ENCODE measurements around the gene CAND1.

Gene CAND1

GRCh38 chr12:67352682-67353081 is 83.5 kb downstream of the CAND1 start:
- Histone ChIP-seq H3K36me3 (no peaks in the 10 kb centered on the region), H3K27ac (no peak overlapping the region), H3K4me1 (peaks cover 0 to 24% (median 11%) of the 10 kb centered on the region in 4 donors), H3K4me3 (no peak overlapping the region), H3K9me3 (no peaks in the 10 kb centered on the region), H3K27me3 (no peaks in the 10 kb centered on the region)
- DNase-seq = no peak
- intact Hi-C loops (cut with DNase I; ENCODE audit: low total_unique reads) = loop anchor here (5.0 kb wide), 1 partner anchor 595 kb away; no protein-coding TSS in a partner anchor
- TF ChIP-seq, protein P1, sequence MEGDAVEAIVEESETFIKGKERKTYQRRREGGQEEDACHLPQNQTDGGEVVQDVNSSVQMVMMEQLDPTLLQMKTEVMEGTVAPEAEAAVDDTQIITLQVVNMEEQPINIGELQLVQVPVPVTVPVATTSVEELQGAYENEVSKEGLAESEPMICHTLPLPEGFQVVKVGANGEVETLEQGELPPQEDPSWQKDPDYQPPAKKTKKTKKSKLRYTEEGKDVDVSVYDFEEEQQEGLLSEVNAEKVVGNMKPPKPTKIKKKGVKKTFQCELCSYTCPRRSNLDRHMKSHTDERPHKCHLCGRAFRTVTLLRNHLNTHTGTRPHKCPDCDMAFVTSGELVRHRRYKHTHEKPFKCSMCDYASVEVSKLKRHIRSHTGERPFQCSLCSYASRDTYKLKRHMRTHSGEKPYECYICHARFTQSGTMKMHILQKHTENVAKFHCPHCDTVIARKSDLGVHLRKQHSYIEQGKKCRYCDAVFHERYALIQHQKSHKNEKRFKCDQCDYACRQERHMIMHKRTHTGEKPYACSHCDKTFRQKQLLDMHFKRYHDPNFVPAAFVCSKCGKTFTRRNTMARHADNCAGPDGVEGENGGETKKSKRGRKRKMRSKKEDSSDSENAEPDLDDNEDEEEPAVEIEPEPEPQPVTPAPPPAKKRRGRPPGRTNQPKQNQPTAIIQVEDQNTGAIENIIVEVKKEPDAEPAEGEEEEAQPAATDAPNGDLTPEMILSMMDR (IDR thresholded peaks at IDR 0.05) = no peak

- TF ChIP-seq, protein P1 (IDR thresholded peaks at IDR 0.05) = no peak
- no peak overlapping the region for H3K4me3 ChIP-seq
- H3K27me3 ChIP-seq = no peaks in the 10 kb centered on the region
- no peaks in the 10 kb centered on the region for H3K9me3 ChIP-seq
- intact Hi-C loops (cut with DNase I; ENCODE audit: low total_unique reads) = loop anchor here (2.0 to 5.0 kb wide), 2 partner anchors 86 to 593 kb away; no protein-coding TSS in a partner anchor
- peak overlapping the region; percentile 30 to 37 for H3K27ac ChIP-seq
- DNase-seq = peak in 1 of 2 donors; percentile 21
- H3K4me1 ChIP-seq = peaks cover 0 to 24% (median 11%) of the 10 kb centered on the region in 4 donors
- no peaks in the 10 kb centered on the region for H3K36me3 ChIP-seq
These were observed 85.2 kb downstream of the CAND1 start for GRCh38 chr12:67354322-67354721.

DNA sequence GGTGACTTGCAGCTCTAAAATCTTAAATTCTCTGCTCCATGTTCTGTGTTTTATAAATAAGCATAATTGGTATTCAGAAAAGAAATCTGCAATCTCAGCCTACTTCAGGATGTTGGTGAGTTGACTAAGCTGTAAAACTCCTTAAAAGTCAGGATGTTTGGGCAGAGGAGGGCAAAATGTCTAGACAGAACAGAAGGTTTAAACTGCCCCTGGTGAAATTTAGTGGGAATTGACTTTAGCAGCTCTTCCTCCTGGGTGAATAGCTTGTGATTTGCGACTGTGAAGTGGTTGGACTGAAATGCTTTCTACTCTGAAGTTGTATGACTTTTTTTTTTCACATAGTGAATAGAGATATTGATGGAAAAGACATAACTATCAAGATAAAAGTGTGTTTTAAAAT is 85.8 kb downstream of the CAND1 start:
- intact Hi-C loops (cut with DNase I; ENCODE audit: low total_unique reads) = loop anchor here (2.0 to 5.0 kb wide), 2 partner anchors 86 to 592 kb away; no protein-coding TSS in a partner anchor
- TF ChIP-seq, protein P1 (IDR thresholded peaks at IDR 0.05) = no peak
- Histone ChIP-seq H3K4me1 (peaks cover 0 to 24% (median 11%) of the 10 kb centered on the region in 4 donors), H3K27ac (peak overlapping the region; percentile 30 to 37), H3K27me3 (no peaks in the 10 kb centered on the region), H3K9me3 (no peaks in the 10 kb centered on the region), H3K36me3 (no peaks in the 10 kb centered on the region), H3K4me3 (no peak overlapping the region)
- no peak for DNase-seq

GRCh38 chr12:67355428-67356379 is 86.5 kb downstream of the CAND1 start:
- Histone ChIP-seq H3K27ac (peak overlapping the region; percentile 37 to 48), H3K27me3 (no peaks in the 10 kb centered on the region), H3K9me3 (no peaks in the 10 kb centered on the region), H3K4me1 (peaks cover 0 to 24% (median 11%) of the 10 kb centered on the region in 4 donors), H3K36me3 (no peaks in the 10 kb centered on the region), H3K4me3 (no peak overlapping the region)
- intact Hi-C loops (cut with DNase I; ENCODE audit: low total_unique reads) = loop anchor here (2.0 kb wide), 1 partner anchor 85 kb away; no protein-coding TSS in a partner anchor
- TF ChIP-seq, protein P1 (IDR thresholded peaks at IDR 0.05) = peak; percentile 35 to 56
- no peak for DNase-seq

DNA sequence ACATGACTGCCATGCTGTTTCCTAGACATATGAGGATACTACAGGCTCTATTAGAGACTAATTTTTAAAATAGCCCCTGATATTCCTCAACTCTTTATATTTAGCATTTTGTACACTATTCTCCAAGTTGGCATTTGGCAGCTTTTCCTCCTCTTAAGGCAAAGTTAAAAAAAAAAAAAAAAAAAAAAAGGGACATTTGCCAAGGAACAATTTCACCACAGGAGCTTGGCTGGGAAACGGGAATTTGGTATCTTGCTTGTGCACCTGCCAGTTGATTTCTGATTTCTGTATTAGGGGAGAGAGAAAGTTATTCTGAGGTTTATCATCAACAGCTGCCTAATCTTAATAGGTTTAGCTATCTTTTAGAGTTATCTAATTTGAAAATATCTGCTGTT is 87.2 kb downstream of the CAND1 start:
- H3K9me3 ChIP-seq = no peaks in the 10 kb centered on the region
- peaks cover 0 to 24% (median 11%) of the 10 kb centered on the region in 4 donors for H3K4me1 ChIP-seq
- DNase-seq = no peak
- no peak overlapping the region for H3K4me3 ChIP-seq
- TF ChIP-seq, protein P1 (IDR thresholded peaks at IDR 0.05) = no peak
- H3K27me3 ChIP-seq = no peaks in the 10 kb centered on the region
- intact Hi-C loops (cut with DNase I; ENCODE audit: low total_unique reads) = no loop called here
- peak overlapping the region; percentile 23 to 48 for H3K27ac ChIP-seq
- no peaks in the 10 kb centered on the region for H3K36me3 ChIP-seq

All from tibial artery (tissue), 4 donors.